Nephron (organoid): ENCODE measurements around the gene WDR76.

Source experiments
- H3K27ac Mint-ChIP-seq, 3 experiments: 2 replicates each; pipeline ENCODE4 v1.8.0; 2020; ENCODE audit warnings: mixed read lengths in 3 of 3, mild to moderate bottlenecking in 2 of 3, moderate library complexity in 1 of 3
- H3K27me3 Mint-ChIP-seq: 2 replicates; pipeline ENCODE4 v1.8.0; 2021; ENCODE audit warnings: low read depth, mild to moderate bottlenecking, moderate library complexity, mixed read lengths
- H3K36me3 Mint-ChIP-seq: 2 replicates; pipeline ENCODE4 v1.8.0; 2020; ENCODE audit warnings: low read depth, mixed read lengths
- H3K4me1 Mint-ChIP-seq: 2 replicates; pipeline ENCODE4 v1.8.0; 2020; ENCODE audit warnings: mixed read lengths
- H3K4me3 Mint-ChIP-seq, 3 experiments: 2 replicates each; pipeline ENCODE4 v1.8.0; 2020; ENCODE audit warnings: mild to moderate bottlenecking in 3 of 3, mixed read lengths in 3 of 3, moderate library complexity in 2 of 3
- H3K9me3 Mint-ChIP-seq: 2 replicates; pipeline ENCODE4 v1.8.0; 2020; ENCODE audit warnings: mixed read lengths
- CTCF ChIP-seq, 3 experiments: fragments of 200-600 bp; sonication (generic); IDR thresholded peaks; one replicate each; pipeline ENCODE4 v1.5.0; 2021; ENCODE audit warnings: antibody characterized with exemption in 3 of 3; ENCODE audit not compliant: unreplicated experiment in 3 of 3

The WDR76 gene

GRCh38 chr15:43898891-43899290 is 72.1 kb downstream of the WDR76 start:
- H3K36me3 Mint-ChIP-seq: no peaks in the 10 kb centered on the region
- peaks cover 6% of the 10 kb centered on the region for H3K4me1 Mint-ChIP-seq
- no peaks in the 10 kb centered on the region for H3K9me3 Mint-ChIP-seq
- peaks cover 4% of the 10 kb centered on the region for H3K27me3 Mint-ChIP-seq
- no peak overlapping the region for H3K27ac Mint-ChIP-seq
- no peak for TF ChIP-seq CTCF (IDR thresholded peaks at IDR 0.05; ENCODE audit: unreplicated experiment in 3 of 3)
- H3K4me3 Mint-ChIP-seq: no peak overlapping the region

GRCh38 chr15:43899928-43900327 is 73.1 kb downstream of the WDR76 start:
- Mint-ChIP-seq H3K27me3 (peaks cover 3% of the 10 kb centered on the region), H3K36me3 (no peaks in the 10 kb centered on the region), H3K27ac (no peak overlapping the region), H3K4me3 (no peak overlapping the region), H3K4me1 (no peaks in the 10 kb centered on the region), H3K9me3 (no peaks in the 10 kb centered on the region)
- no peak for TF ChIP-seq CTCF (IDR thresholded peaks at IDR 0.05; ENCODE audit: unreplicated experiment in 3 of 3)

- H3K4me3 Mint-ChIP-seq: no peak overlapping the region
- H3K9me3 Mint-ChIP-seq: no peaks in the 10 kb centered on the region
- H3K36me3 Mint-ChIP-seq: no peaks in the 10 kb centered on the region
- no peak overlapping the region for H3K27ac Mint-ChIP-seq
- TF ChIP-seq CTCF (IDR thresholded peaks at IDR 0.05; ENCODE audit: unreplicated experiment in 3 of 3): no peak
- H3K27me3 Mint-ChIP-seq: no peaks in the 10 kb centered on the region
- H3K4me1 Mint-ChIP-seq: no peaks in the 10 kb centered on the region
Measured at GRCh38 chr15:43900996-43901395, 74.2 kb downstream of the WDR76 start.

GRCh38 chr15:43901495-43901894 is 74.7 kb downstream of the WDR76 start:
- Mint-ChIP-seq H3K4me3 (no peak overlapping the region), H3K36me3 (no peaks in the 10 kb centered on the region), H3K9me3 (no peaks in the 10 kb centered on the region), H3K27me3 (no peaks in the 10 kb centered on the region), H3K4me1 (no peaks in the 10 kb centered on the region), H3K27ac (no peak overlapping the region)
- TF ChIP-seq CTCF (IDR thresholded peaks at IDR 0.05; ENCODE audit: unreplicated experiment in 3 of 3): no peak

GRCh38 chr15:43903864-43904290 is 77.1 kb downstream of the WDR76 start:
- no peaks in the 10 kb centered on the region for H3K36me3 Mint-ChIP-seq
- H3K4me1 Mint-ChIP-seq: peaks cover 5% of the 10 kb centered on the region
- H3K27me3 Mint-ChIP-seq: no peaks in the 10 kb centered on the region
- no peaks in the 10 kb centered on the region for H3K9me3 Mint-ChIP-seq
- peak overlapping the region in 1 of 3 experiments; percentile 23 for H3K27ac Mint-ChIP-seq
- H3K4me3 Mint-ChIP-seq: no peak overlapping the region
- TF ChIP-seq CTCF (IDR thresholded peaks at IDR 0.05; ENCODE audit: unreplicated experiment in 3 of 3): peak; percentile 87 to 90 (median 89)

- H3K27me3 Mint-ChIP-seq: no peaks in the 10 kb centered on the region
- H3K9me3 Mint-ChIP-seq: no peaks in the 10 kb centered on the region
- H3K27ac Mint-ChIP-seq: no peak overlapping the region
- peaks cover 6% of the 10 kb centered on the region for H3K4me1 Mint-ChIP-seq
- no peaks in the 10 kb centered on the region for H3K36me3 Mint-ChIP-seq
- no peak for TF ChIP-seq CTCF (IDR thresholded peaks at IDR 0.05; ENCODE audit: unreplicated experiment in 3 of 3)
- no peak overlapping the region for H3K4me3 Mint-ChIP-seq
Measured at GRCh38 chr15:43905755-43906154, 79.0 kb downstream of the WDR76 start.
